Smooth muscle cell (in vitro differentiated cells): ENCODE measurements around the gene CCDC12. TPM values are rescaled to one million over a fixed set of nuclear protein-coding genes. Genes with fewer than 3 reads are reported as not detected.
A peak's percentile ranks its signal among the peaks of the same experiment; 100 is the strongest.

ENCODE experiments used
- DNase-seq: peaks from one replicate; lab custom pipeline; 2025; ENCODE audit not compliant: unreplicated experiment; lab: John Stamatoyannopoulos, UW
- H2AFZ ChIP-seq: fragments of 200-600 bp; sonication (generic); 2 replicates; pipeline ENCODE4 v1.6.0; 2016; ENCODE audit warnings: antibody characterized with exemption, low read depth, mild to moderate bottlenecking
- H3F3A ChIP-seq: fragments of 200-600 bp; sonication (generic); 2 replicates; pipeline ENCODE4 v1.6.0; 2017; ENCODE audit warnings: antibody characterized with exemption, low read depth
- H3K27ac ChIP-seq: fragments of 200-600 bp; sonication (generic); 2 replicates; pipeline ENCODE4 v1.5.1; 2016; ENCODE audit warnings: low read depth, mild to moderate bottlenecking
- H3K27me3 ChIP-seq: fragments of 200-600 bp; sonication (generic); 2 replicates; pipeline ENCODE4 v1.6.1; 2016; ENCODE audit warnings: low read depth, mild to moderate bottlenecking
- H3K36me3 ChIP-seq: fragments of 200-600 bp; sonication (generic); 2 replicates; pipeline ENCODE4 v1.5.1; 2016; ENCODE audit warnings: low read depth
- H3K4me1 ChIP-seq: fragments of 200-600 bp; sonication (generic); 2 replicates; pipeline ENCODE4 v1.5.1; 2016; ENCODE audit warnings: low read depth
- H3K4me2 ChIP-seq: fragments of 200-600 bp; sonication (generic); 2 replicates; pipeline ENCODE4 v1.6.0; 2016; ENCODE audit warnings: mild to moderate bottlenecking
- H3K4me3 ChIP-seq: fragments of 200-600 bp; sonication (generic); 2 replicates; pipeline ENCODE4 v1.5.1; 2016; ENCODE audit warnings: mild to moderate bottlenecking
- H3K79me2 ChIP-seq: fragments of 200-600 bp; sonication (generic); 2 replicates; pipeline ENCODE4 v1.6.0; 2016; ENCODE audit warnings: low read depth, mild to moderate bottlenecking
- H3K9ac ChIP-seq: fragments of 200-600 bp; sonication (generic); 2 replicates; pipeline ENCODE4 v1.6.0; 2016; ENCODE audit warnings: low read depth
- H3K9me3 ChIP-seq: fragments of 200-600 bp; sonication (generic); replicated peaks from 2 replicates; pipeline ENCODE4 v1.5.1; 2016; ENCODE audit warnings: low read depth
- H4K20me1 ChIP-seq: fragments of 200-600 bp; sonication (generic); 2 replicates; pipeline ENCODE4 v1.6.0; 2016; ENCODE audit warnings: low read depth
- WGBS: methylation state at CpG from one replicate; pipeline ENCODE4 v1.1.7; 2016; ENCODE audit warnings: low lambda C conversion rate; 5-methylcytosine and 5-hydroxymethylcytosine counted together
- polyA plus RNA-seq: library from polyadenylated mRNA; unstranded; fragments of >200 nt; fragmentation: Nextera tagmentation; extraction: Ambion mirVana; gene quantifications from 2 replicates; pipeline ENCODE4 v1.2.1, GENCODE V29; 2016
- total RNA-seq: library from RNA; depleted of rRNA; stranded (reverse); fragments of >200 nt; gene quantifications from 2 replicates; pipeline ENCODE4 v1.2.3, GENCODE V29; 2014
- TF ChIP-seq, protein P1 (sequence below): fragments of 200-600 bp; sonication (generic); IDR thresholded peaks from 2 replicates; pipeline ENCODE4 v1.5.1; 2017; ENCODE audit warnings: borderline replicate concordance, mild to moderate bottlenecking, antibody characterized with exemption; ENCODE audit not compliant: insufficient read depth, poor library complexity, severe bottlenecking

Gene CCDC12
- total and polyA plus RNA-seq, 2 experiments from 2014 or later, result 23.9 to 52.4 TPM

DNA sequence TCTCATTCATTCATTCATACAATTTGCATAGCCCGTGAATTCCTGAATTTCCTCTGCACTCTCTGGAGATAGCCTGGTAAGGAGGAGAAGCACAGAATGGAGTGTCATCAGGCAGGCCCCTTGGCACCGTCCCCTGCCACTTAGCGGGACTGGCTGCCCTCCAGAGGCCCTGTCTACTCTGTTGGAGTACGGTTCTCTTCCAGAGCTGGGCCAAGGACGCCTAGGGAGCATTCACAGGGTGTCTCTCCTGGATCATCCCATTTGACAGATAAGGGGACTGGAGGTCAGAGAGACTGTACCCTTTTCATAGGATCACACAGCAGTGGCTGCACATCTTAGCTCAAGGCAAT is 51.0 kb downstream of the CCDC12 start:
- WGBS, result 89% methylated on average over 5 of the region's 5 CpGs
- Histone ChIP-seq H3K36me3 (no peaks in the 10 kb centered on the region), H3K9me3 (no peaks in the 10 kb centered on the region), H3F3A (no peaks in the 10 kb centered on the region), H3K4me2 (no peak overlapping the region), H4K20me1 (peaks cover 68% of the 10 kb centered on the region), H3K79me2 (peaks cover 7% of the 10 kb centered on the region), H3K4me1 (no peaks in the 10 kb centered on the region), H3K9ac (no peak overlapping the region), H3K27me3 (no peaks in the 10 kb centered on the region), H3K27ac (no peak overlapping the region), H2AFZ (no peak overlapping the region), H3K4me3 (no peak overlapping the region)
- TF ChIP-seq, protein P1, sequence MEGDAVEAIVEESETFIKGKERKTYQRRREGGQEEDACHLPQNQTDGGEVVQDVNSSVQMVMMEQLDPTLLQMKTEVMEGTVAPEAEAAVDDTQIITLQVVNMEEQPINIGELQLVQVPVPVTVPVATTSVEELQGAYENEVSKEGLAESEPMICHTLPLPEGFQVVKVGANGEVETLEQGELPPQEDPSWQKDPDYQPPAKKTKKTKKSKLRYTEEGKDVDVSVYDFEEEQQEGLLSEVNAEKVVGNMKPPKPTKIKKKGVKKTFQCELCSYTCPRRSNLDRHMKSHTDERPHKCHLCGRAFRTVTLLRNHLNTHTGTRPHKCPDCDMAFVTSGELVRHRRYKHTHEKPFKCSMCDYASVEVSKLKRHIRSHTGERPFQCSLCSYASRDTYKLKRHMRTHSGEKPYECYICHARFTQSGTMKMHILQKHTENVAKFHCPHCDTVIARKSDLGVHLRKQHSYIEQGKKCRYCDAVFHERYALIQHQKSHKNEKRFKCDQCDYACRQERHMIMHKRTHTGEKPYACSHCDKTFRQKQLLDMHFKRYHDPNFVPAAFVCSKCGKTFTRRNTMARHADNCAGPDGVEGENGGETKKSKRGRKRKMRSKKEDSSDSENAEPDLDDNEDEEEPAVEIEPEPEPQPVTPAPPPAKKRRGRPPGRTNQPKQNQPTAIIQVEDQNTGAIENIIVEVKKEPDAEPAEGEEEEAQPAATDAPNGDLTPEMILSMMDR, result no peak
- DNase-seq, result no peak

DNA sequence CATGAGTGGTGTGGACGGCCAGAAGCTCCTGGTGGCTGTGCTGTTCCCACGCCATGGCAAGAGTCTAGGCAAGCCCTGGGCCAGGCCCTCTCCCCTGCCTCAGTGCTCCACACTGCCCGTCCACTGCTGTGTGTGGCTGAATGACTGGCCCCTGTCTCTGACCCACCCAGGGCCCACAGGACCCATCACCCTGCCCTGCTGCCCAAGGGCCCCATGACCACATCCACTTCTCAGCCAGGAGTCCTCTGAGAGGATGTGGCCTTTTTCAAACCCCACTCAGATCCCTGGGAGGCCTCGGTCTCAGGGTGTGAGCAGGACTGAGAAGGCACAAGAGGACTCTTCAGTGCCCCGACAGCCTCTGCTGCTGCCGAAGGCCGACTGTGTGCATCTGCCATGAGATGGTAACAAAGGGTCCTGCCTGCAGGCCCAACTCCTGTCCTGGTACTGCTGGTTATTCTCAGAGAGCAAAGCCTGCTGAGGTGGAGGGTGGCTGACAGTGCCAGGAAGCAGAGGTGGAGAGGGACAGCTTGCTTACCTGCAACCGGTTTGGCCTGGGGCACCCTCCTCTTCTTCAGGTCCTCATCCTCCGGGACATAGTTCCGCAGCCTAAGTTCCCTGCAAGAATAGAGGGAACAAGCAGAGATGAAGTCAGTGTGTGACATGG is 51.5 kb downstream of the CCDC12 start:
- Histone ChIP-seq H3K79me2 (peaks cover 4% of the 10 kb centered on the region), H3K27me3 (no peaks in the 10 kb centered on the region), H3K9me3 (no peaks in the 10 kb centered on the region), H3K9ac (no peak overlapping the region), H3K27ac (no peak overlapping the region), H3K36me3 (no peaks in the 10 kb centered on the region), H3K4me2 (no peak overlapping the region), H4K20me1 (peaks cover 63% of the 10 kb centered on the region), H3K4me1 (no peaks in the 10 kb centered on the region), H3K4me3 (no peak overlapping the region), H3F3A (no peaks in the 10 kb centered on the region), H2AFZ (no peak overlapping the region)
- 95% methylated on average over 10 of the region's 10 CpGs for WGBS
- DNase-seq, result no peak
- TF ChIP-seq, protein P1, result no peak

DNA sequence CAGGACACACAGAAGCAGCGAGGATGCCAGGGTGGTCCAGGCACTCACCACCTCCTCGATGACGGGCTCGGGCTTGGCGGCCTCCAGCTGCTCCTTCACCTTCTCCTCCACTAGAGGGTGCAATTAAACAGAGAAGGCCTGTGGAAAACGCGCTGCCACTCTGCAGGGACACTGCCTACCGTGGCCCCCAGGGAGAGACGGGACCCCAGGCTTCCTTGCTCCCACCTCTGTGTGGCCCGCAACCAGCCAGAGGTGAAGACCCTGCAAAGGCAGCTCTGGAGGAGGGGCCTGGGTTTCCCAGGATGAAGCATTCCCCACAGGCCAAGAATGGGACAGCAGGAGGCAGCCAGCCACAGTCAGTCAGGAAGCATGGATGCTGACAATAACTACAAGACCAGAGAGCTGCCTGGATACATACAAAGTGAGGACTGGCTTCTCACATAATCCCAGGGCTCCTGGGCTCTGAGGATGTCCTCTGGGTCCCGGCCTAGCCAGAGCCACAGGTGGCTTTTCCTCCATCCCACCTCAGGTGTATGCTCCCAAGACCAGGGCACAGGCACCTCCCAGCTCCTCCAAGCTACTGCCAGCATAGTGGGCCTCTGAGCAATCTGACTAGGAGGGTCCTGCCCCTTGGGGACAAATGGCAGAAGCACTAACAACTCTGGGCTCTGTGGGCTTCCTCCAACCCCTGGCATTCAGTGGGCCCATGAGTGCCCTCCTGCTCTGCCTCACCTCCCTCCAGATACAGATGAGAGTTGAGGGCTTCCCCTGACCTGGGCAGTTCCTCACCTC is 52.8 kb downstream of the CCDC12 start:
- Histone ChIP-seq H3K9ac (no peak overlapping the region), H4K20me1 (peaks cover 54% of the 10 kb centered on the region), H3F3A (no peaks in the 10 kb centered on the region), H3K79me2 (peaks cover 3% of the 10 kb centered on the region), H3K4me3 (no peak overlapping the region), H2AFZ (no peak overlapping the region), H3K9me3 (no peaks in the 10 kb centered on the region), H3K36me3 (no peaks in the 10 kb centered on the region), H3K4me1 (no peaks in the 10 kb centered on the region), H3K4me2 (no peak overlapping the region), H3K27ac (no peak overlapping the region), H3K27me3 (no peaks in the 10 kb centered on the region)
- WGBS, result 72% methylated on average over 11 of the region's 11 CpGs
- no peak for DNase-seq
- TF ChIP-seq, protein P1, result peak; percentile 55
